DMS79 treated with DMSO at 0.1 percent for 48 hours (cell line): ENCODE data around the gene SYK.

ENCODE experiments used
- DNase-seq: peaks from one replicate; lab custom pipeline; 2025; lab: John Stamatoyannopoulos, UW

The SYK gene

DNA sequence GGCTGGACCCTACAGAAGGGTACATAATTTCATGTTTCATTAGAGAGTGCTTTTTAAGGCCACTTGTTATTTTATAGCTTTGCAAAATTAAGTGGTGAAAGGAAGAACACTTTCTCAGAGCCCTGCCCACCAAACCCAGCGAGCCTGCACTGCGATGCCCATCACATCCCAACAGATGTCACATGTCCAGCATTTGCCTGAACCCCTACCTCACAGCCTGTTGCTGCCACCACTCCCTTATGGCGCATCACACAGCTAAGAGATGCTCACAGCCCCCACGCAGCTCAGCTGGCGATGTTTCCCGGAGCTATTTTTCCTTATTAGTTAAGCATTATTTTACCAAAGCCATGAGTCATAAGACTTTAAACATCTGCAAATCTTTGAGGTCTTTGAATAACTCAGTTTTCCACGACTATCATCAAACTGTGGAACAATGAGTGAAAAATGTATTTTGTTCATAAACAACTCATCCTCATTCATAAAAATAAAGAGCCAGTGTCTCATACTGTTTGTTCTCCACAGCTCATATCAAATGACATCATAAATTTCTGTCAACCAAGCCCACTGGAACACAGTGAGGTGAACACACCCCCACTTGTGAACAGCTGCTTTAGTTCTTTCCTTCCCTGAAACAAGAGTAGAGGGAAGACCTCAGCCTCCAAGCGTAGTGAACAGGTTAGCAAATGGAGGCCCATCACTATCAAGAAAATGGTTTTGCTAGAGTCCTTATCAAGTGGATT, 104.9 kb downstream of the SYK start:
- no peak for DNase-seq

DNA sequence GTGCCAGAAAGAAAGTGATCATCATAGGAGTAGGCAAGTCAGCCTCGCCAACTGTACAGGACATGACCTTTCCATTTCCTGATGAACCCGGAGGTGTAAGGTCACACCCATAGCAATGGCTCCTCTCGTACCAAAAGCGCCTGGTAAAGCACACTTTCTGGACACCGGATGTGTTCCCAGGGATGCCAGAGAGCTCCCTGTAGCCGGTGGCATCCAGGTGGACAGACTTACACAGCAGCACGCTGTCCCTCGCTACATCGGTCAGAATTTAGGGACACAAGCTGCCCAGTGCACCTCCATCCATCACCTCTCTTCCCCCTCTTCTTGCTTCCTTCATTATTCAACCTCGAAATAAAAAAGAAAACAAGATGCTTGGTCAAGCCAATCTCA, 105.4 kb downstream of the SYK start:
- no peak for DNase-seq

DNA sequence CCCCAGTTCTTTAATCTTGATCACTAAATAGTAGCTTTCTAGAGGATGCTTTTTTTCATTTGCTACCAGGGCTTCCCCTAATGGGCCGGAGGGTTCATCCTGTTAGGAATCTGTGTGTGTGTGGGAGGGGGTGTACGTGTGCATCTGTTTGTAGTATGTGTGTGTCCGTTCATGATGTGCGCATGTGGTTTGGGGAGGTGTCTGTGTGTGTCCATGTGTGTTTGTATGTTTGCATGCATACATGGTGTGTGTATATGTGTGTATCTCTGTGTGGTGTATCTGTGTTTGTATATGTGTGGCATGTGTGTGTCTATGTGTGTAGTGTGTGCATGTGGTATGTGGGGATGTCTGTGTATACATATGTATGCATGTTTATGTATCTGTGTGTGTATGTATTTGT, 106.2 kb downstream of the SYK start:
- no peak for DNase-seq

DNA sequence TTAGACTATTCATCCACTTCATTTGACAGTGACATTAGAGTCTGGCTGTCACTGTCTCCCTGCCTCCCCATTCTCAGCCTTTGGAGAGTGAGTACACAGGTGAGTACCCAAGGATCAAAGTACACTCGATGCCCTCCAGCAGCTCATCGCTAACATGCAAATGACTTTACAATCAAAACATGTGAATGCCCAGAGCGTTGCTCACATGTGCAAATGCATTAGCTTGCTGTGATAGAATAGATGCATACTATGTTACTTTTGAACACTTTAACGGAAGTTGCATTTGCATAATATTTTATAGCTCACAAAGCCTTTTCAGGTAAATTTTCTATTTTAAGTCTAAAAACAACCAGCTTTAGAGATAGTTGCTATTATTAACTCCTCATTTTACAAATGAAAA, 107.6 kb downstream of the SYK start:
- DNase-seq, result no peak

DNA sequence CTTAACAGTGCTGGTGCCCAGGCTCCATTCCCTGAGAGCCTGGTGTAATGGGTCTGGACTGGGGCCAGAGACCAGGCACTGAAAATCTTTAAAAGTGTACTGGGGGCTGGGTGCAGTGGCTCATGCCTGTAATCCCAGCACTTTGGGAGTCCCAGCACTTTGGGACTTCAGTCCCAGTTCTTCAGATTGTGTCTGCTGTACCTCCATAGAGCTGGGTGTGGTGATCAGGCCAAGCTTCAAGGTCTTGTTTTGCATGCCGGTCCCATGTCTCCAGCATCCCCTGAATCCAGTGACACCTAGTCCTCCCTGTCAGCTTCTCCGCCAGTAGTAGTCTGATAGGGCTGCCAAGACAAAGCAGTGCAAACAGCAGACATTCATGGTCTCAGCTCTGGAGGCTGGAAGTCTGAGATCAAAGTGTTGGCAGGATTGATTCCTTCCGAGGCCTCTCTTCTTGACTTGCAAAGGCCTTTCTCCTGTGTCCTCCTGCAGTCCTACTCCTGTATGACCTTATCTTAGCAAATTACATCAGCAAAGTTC, 108.2 kb downstream of the SYK start:
- DNase-seq, result no peak

DNA sequence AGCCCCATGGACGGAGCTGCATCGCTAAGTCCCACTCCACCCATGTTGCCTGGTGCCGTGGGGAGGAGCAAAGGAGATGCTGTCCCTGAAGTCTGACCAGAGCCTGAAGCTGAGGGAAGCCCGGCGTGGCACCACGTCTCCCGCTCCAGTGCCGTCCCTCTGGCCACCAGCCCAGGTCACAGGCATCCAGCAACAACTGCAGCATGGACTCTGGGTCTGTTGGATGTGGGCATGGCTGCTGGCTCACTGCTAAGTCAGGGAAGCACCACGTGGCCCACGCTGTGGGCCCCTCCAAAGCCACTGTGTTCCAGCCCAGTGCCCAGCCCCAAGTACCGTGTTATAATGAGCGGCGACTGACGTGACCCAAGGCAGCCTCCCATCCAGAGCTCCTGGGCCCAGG, 112.6 kb downstream of the SYK start:
- DNase-seq, result no peak

DNA sequence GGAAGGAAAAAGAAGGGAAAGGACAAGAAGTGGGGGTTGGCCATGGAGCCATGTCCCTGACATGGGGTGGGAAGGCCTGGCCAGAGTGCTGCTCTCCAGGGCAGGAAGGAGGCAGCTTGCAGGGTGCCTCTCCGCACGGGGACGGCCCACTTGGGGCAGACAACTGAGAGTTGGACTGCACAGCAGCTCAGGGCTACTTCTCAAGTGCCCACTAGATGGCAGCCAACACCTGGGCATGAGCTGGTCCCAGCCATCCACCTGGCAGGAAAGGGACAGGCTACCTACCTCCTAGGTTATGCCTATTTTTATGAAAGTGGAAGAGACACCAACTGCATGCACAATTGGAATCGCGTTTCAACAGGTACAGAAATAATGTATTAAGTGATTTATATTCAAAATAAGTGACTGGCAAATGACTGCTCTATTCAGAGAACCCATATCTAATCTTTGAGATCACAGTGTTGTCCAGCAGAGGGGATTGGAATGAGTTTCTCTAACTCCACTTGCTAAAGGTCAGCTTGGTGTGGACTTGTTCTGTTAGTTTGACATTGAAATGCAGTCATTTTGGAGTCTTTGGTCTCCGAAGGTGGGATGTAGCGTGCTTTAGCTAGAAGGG, 113.4 kb downstream of the SYK start:
- DNase-seq, result peak; percentile 70

DNA sequence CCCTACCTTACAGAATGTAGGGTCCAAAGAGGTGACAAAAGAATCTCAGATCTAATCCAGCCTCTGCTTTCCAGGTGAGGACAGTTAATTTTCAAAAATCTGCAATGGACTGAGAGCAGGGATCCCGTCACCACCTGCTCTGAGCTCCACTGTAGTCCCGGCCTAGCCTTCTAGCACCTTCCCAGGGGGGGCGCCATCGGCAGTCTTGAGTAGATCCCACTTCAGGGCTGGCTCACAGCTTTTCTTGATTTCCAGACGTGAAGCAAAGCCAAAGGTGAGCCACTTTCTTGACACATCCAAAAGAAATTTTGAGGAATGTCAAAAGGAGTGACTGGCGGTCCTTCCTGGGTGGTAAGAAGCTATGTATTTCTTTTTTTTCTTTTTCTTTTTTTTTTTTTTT, 114.1 kb downstream of the SYK start:
- no peak for DNase-seq

DNA sequence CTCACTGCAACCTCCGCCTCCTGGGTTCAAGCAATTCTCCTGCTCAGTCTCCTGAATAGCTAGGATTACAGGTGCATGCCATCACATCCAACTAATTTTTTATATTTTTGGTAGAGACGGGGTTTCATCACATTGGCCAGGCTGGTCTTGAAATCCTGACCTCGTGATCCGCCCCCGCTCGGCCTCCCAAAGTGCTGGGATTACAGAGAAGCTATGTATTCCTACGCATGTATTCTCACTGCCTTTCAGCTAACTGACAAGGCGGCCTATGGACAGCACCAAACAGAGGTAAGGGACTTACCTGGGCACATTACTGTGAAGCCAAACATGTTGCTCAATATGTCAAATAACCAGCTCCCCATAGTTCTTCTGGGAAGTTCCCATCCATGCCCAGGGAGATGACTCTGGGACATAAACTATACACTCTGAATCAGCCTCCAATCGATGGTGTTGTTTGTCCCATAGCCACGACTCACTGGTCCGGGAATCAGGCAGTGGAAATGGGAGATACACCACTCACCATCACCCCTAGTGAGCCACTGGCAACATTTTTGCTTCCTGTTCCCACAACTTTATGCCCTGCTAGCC, 114.6 kb downstream of the SYK start:
- DNase-seq, result no peak

DNA sequence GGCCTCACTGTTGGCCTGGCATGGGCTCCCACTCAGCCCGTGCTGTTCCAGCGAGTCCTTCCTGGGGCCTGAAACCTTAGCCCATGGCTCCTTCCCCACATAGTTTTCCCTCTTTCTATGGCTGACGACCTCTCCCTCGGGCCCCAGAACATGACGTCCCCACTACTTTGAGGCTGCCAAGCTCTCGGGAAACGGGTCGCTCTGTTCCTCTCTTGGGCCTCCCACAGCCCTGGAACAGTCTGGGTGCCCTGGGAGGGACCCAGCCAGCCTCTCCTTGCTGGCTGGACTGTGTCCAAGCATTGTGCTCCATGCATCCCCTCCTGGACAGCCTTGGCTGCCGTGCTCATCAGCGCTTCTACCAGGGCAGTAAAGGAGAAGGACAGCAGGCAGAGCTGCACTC, 118.3 kb downstream of the SYK start:
- no peak for DNase-seq

DNA sequence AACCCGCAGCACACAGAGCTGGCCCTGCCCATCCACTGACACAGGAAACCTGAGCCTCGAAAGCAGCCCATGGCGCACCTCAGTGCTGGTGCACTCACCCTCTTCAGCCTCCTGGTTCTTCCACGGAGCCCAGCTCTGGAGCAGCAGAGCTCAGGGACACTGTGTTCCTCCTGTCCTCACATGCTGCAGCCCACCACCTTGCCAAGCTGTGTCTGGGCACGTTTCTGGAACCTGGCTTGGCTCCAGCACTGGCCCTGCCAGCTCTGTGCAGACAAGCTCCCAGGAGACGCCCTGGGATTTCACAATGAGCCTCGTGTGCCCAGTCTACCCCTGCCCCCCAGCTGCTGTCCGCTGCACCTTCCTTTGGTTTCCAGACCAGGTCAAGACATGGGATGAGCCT, 119.5 kb downstream of the SYK start:
- peak; percentile 80 for DNase-seq

DNA sequence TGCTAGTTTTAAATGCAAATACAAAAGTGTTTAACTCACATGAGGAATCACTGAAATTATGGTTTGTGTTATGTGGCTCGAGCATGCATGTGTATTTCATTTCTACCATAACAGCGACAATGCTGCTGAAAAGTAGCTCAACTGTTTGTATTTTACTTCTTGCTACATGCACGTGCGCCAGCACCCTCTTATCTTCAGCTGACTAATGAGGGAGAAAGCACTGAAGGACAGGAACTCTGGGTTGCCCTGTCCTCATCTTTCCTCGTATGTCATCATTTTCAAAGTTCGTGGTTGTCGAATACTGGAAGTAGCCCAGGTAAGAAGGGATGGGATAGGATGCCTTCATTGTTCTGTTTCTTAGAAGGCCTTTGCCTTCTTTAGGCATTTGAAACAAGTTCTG, 120.3 kb downstream of the SYK start:
- DNase-seq, result peak; percentile 35

DNA sequence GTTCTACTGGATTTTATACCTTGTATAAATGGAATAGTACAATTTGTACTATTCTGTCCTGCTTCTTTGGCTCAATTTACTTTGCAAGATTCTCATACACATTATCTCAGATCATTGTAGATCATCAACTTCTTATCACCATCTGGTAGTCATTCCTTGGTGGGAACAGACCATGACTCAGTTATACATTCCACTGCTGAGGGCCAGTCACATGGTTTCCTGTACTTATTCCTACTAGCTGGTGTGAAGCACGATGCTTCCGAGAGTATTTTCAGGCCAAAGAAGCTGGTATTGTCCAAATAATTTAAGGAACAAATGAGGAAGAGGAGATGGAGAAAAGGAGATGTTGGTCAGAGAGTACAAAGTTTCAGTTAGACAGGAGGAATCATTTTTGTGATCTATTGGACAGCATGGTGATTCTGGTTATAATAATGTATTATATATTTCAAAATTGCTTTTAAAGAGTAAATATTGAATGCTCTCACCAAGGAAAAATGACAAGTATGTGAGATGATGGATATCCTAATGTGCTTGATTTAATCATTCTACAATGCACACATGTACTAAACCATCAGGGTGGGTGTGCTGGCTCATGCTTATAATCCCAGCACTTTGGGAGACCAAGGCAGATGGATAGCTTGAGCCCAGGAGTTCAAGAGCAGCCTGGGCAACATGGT, 124.1 kb downstream of the SYK start:
- no peak for DNase-seq

DNA sequence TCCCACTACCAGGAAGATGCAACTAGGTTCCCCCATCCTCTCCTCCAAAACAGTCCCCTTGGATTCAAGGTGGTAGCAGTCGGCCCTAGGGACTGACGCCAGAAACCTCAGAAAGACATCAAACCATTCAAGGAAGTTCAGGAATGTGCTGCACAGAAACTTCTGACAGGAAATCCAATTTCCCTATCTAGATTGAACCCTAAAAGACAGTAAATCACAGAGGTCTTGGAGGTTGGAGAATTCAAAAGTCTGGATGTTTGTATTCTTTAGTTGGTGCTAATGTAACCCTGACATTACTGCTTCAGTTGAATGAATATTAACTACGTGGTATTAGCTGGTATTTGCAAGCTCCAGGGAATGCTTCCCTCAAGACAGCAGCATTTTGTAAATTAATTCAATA, 125.3 kb downstream of the SYK start:
- DNase-seq, result no peak

DNA sequence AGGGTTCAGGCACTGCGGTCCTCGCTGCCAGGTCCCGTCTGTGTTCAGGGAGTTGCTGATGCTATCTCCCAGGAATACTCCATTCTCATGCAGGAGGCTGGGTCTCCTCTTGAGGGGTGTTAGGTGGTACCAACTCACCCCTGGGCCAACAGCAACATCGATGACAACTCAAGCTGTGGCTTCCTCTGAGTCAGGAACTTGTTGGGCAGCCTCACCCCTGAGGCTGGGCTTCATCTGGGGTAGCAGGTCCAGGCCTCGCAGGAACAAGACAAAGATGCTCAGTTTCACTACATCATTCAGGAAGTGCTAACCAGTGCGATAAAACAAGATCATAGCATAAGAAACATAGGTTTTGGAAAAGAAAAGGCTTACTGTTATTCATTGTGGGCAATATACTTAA, 125.9 kb downstream of the SYK start:
- DNase-seq, result no peak

DNA sequence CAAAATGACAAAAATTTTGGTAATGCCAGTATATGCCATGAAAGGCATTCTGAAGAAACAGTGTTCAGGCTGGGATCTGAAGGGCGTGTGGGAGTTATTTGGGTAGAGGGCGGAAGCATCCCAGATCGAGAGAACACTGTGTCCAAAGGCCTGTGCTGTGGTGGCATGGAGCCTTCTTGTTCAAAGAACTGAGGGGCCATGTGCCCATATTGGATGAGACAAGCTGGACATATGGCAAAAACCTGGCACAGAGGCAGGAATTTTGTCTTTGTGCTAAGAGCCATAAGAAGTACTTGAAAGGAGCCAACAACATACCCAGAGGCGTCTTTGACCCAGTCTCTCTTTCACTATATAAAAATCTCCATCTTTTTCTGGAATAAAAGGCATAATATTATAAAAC, 128.0 kb downstream of the SYK start:
- no peak for DNase-seq

DNA sequence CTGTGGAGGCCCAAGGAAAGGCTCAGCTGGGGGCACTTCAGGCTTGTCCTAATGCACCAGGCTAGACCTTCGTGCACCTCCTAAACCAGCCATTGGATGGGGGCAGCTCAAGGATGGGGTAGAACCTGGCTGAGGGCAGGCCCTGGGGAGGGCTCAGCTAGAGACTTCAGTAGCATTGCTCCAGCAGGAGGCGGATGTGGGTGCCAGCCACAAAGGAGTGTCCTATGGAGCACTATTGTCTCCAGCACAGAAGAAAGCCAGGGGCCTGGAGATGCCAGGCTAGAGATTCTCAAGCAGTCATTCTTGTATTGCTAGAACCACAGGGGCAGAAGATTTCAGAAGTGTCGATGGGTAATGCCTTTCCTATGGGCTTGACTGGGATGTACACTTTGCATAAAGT, 131.8 kb downstream of the SYK start:
- DNase-seq, result no peak

DNA sequence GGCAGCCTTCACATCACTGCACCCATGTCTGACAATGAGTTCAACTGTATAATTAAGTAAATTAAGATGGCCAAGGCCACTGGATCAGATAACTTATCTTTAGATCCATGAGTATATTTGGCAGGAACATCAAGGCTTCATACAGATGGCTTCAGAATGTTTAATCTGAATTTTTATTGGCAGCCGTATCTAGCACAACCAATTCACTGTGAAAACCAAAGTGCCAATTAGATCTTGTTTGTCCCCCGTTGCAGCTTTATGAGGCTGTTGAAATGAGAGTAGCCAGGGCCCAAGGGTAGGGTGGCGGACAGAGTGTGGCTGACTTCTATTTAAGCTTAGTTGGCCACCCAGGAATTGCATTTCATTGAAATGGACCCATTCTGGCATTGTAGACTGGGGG, 137.7 kb downstream of the SYK start:
- DNase-seq, result peak; percentile 55

DNA sequence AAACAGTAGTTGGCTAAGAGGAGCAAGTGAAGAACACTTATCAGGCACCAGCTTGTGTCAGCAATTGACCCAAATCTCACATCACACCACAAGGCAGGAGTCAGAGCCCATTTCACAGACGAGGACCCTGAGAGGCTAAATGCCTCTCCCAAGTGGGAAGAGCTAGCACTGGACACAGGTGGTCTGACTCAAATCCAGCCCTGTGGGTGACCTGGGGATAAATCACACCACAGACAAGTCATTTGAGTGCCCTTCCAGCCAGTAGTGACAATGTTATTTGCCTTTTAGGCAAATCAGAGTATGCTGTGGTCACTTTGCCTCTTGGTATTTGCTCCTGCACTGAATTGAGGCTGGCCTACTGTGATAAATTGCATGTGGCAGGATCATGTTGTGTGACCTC, 138.7 kb downstream of the SYK start:
- DNase-seq, result no peak

DNA sequence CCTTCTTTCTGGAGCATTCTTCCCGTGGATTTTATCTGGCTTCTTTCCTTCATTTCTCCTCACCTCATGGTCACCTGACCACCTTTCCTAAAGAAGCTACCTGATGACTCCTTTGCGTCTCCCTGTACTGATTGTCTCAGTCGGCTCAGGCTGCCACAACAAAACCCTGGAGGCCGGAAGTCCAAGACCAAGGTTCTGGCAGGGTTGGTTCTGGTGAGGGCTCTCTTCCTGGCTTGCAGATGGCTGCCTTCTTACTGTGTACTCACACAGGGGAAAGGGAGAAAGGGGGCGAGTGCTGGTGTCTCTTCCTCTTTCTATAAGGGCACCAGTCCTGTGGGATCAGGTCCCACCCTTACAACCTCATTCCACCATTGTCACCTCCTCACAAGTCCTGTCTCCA, 140.0 kb downstream of the SYK start:
- DNase-seq, result no peak

DNA sequence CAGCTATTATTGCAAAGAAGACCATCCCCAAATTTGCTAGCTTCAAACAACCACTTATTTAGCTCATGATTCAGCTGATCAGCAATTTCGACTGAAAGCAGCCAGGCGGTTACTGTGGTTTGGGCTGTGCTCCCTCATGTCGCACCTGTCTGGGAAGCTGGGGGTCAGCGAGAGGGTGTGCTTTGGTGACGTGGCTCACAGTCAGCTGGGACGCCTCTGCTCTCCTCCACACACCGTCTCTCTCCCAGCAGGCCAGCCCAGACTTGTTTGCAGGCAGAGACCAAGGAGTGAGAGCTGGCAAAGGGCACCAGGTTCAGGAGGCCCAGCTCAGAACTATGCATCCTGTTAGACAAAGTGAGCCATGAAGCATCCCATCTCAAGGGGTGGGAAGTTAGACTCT, 140.9 kb downstream of the SYK start:
- DNase-seq, result peak; percentile 89

DNA sequence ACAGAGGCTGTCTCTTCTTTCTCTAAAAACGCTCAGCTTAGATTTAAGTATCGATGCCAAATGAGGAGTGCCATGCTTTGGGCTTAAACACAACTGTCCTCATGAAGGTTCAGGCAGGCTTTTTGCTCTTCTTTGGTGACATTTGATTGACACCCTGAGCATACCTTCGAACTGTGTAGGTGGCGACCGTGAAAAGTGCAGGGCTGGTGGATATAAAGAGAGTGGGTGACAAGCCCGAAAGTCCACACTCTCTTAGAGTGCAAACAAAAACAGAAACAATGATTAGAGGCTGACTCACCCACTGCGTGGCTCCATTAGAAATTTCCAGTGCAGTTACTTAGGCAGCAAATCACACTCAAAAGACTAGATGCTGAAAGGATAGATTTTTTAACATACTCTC, 141.7 kb downstream of the SYK start:
- DNase-seq, result no peak

DNA sequence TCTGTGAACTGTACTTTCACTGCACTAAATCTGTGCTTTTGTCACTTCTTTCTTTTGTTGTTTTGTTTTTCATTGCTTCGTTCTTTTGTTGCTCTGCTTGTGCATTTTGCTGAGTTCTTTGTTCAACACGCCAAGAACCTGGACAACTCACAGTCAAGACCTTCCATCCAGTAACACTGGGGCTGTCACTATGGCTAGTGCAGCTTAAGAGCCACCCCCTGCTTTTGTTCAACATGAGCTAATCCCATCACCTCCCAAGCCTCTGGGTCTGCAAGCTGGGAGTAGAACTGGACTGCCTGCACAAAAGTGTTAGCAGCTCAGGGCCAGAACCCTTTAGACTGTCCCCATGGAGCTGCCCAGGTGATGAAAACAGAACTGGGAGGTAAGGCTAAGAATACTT, 143.7 kb downstream of the SYK start:
- DNase-seq, result no peak
